GM06990 (cell line): ENCODE measurements around the gene EPB41L4A.

Experiments
- DNase-seq: peaks from one replicate; pipeline ENCODE4 v3.0.0-alpha.2; 2011; ENCODE audit not compliant: insufficient read length; ENCODE audit errors: extremely low read depth
- H3K27me3 ChIP-seq: replicated peaks from 2 replicates; pipeline ENCODE4 v1.6.0; 2011; ENCODE audit warnings: low read length; ENCODE audit not compliant: control insufficient read depth, insufficient read depth
- H3K36me3 ChIP-seq: 2 replicates; pipeline ENCODE4 v1.5.1; 2011; ENCODE audit warnings: low read length; ENCODE audit not compliant: control insufficient read depth, insufficient read depth
- H3K4me3 ChIP-seq: replicated peaks from 2 replicates; pipeline ENCODE4 v1.5.1; 2011; ENCODE audit warnings: low read depth, mild to moderate bottlenecking, control low read depth, low read length
- CTCF ChIP-seq: IDR thresholded peaks from 2 replicates; pipeline ENCODE4 v1.5.1; 2011; ENCODE audit warnings: low read length, control low read depth, mild to moderate bottlenecking, inconsistent platforms; ENCODE audit not compliant: insufficient read depth, poor library complexity, severe bottlenecking

Gene EPB41L4A

GRCh38 chr5:112160652-112161391 is 258.3 kb downstream of the EPB41L4A start:
- peak; percentile 92 for DNase-seq
- Histone ChIP-seq H3K4me3 (peak overlapping the region; percentile 92), H3K27me3 (no peaks in the 10 kb centered on the region), H3K36me3 (peaks cover 12% of the 10 kb centered on the region)
- TF ChIP-seq CTCF: peak; percentile 100

DNA sequence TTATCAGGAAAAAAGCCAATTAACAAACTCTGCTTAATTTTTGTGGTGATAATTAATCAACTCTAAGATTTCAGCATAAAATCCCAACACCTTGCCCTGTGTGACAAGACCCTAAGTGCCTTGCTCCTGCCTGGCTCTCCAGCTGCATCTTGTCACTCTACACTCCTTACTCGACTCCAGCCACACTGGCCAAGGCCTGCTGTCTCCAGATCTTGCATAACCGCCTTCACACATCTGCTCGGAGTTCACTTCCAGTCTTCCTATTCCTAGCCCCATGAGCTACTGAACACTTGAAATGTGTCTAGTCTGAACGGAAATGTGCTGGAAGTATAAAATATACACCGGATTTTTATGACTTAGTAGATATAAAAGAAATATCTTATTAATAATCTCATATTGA is 259.6 kb downstream of the EPB41L4A start:
- Histone ChIP-seq H3K27me3 (no peaks in the 10 kb centered on the region), H3K36me3 (peaks cover 10% of the 10 kb centered on the region), H3K4me3 (no peak overlapping the region)
- no peak for DNase-seq
- TF ChIP-seq CTCF: no peak

- no peaks in the 10 kb centered on the region for H3K36me3 ChIP-seq
- no peaks in the 10 kb centered on the region for H3K27me3 ChIP-seq
- DNase-seq: no peak
- H3K4me3 ChIP-seq: no peak overlapping the region
- TF ChIP-seq CTCF: no peak
Measured at GRCh38 chr5:112156211-112156610, 262.9 kb downstream of the EPB41L4A start.

- Histone ChIP-seq H3K36me3 (no peaks in the 10 kb centered on the region), H3K4me3 (no peak overlapping the region), H3K27me3 (no peaks in the 10 kb centered on the region)
- no peak for TF ChIP-seq CTCF
- DNase-seq: no peak
Measured at GRCh38 chr5:112154940-112155686, 264.0 kb downstream of the EPB41L4A start.

- no peaks in the 10 kb centered on the region for H3K36me3 ChIP-seq
- no peaks in the 10 kb centered on the region for H3K27me3 ChIP-seq
- no peak overlapping the region for H3K4me3 ChIP-seq
- TF ChIP-seq CTCF: no peak
- DNase-seq: no peak
Measured at GRCh38 chr5:112149727-112150126, 269.4 kb downstream of the EPB41L4A start.
